Kidney (tissue), 14 donors: Measurements from ENCODE around the gene MLLT3. TPM values are rescaled to one million over a fixed set of nuclear protein-coding genes. Genes with fewer than 3 reads are reported as not detected.

ENCODE experiments used
- DNase-seq, 5 donors: peaks; one replicate each; pipeline ENCODE4 v3.0.0-alpha.2; 2013 to 2020
- FAIRE-seq: peaks from 2 replicates; lab custom pipeline; 2012; peaks lifted over from hg19 to GRCh38; lab: Jason Lieb, UNC
- H3K27ac ChIP-seq, 2 donors: one replicate each; pipeline ENCODE4 v1.7.0; 2013; ENCODE audit warnings: low read depth in 2 of 2, low read length in 2 of 2, inconsistent platforms in 1 of 2
- H3K27me3 ChIP-seq: one replicate; pipeline ENCODE4 v1.7.1; 2013; ENCODE audit warnings: low read length, inconsistent platforms; ENCODE audit not compliant: control insufficient read depth, insufficient read depth
- H3K36me3 ChIP-seq, 3 donors: one replicate each; pipeline versions ENCODE4 v1.7.0 to v1.7.1; 2013; ENCODE audit warnings: low read length in 3 of 3, control low read depth in 1 of 3, inconsistent platforms in 1 of 3; ENCODE audit not compliant: insufficient read depth in 3 of 3, control insufficient read depth in 2 of 3
- H3K4me1 ChIP-seq, 3 donors: one replicate each; pipeline versions ENCODE4 v1.7.0 to v1.7.1; 2013; ENCODE audit warnings: low read length in 3 of 3, inconsistent platforms in 1 of 3, low read depth in 1 of 3; ENCODE audit not compliant: control insufficient read depth in 2 of 3, insufficient read depth in 2 of 3
- H3K4me3 ChIP-seq, 3 donors: one replicate each; pipeline versions ENCODE4 v1.7.0 to v1.8.1; 2013; ENCODE audit warnings: low read length in 3 of 3, control low read depth in 1 of 3, inconsistent platforms in 1 of 3
- H3K9ac ChIP-seq, 3 donors: one replicate each; pipeline versions ENCODE4 v1.7.0 to v1.7.1; 2013; ENCODE audit warnings: low read length in 3 of 3, control low read depth in 1 of 3, inconsistent platforms in 1 of 3
- H3K9me3 ChIP-seq, 3 donors: one replicate each; pipeline versions ENCODE4 v1.7.0 to v1.7.1; 2013; ENCODE audit warnings: low read length in 3 of 3, control low read depth in 1 of 3, inconsistent platforms in 1 of 3; ENCODE audit not compliant: control insufficient read depth in 2 of 3, insufficient read depth in 1 of 3
- CTCF ChIP-seq: IDR thresholded peaks from 3 replicates; pipeline ENCODE4 v1.5.1; 2012; ENCODE audit warnings: mild to moderate bottlenecking, moderate library complexity, borderline replicate concordance; ENCODE audit not compliant: insufficient read depth; ENCODE audit errors: extremely low read depth
- intact Hi-C: fragments of 100-400 bp; cut with DNase I; formaldehyde crosslinking; loops from one replicate; pipeline ENCODE4 v1.11.1; 2022
- microRNA-seq: library from miRNA; unstranded; fragments of <30 nt; microRNA quantifications from one replicate; pipeline ENCODE4 v1.2.0, GENCODE V29; 2020
- polyA plus RNA-seq: library from polyadenylated mRNA; stranded (reverse); fragments of 350-450 nt; fragmentation: Illumina TruSeq; extraction: RNeasy Lipid Tissue Mini Kit (QIAGEN cat#74804); gene quantifications from one replicate; pipeline ENCODE4 v1.2.3, GENCODE V29; 2014; ENCODE audit warnings: low read depth, low replicate concordance; ENCODE audit not compliant: insufficient read depth
- total RNA-seq: library from RNA; stranded (reverse); fragmentation: NEBNext Ultra II Directional; extraction: Animal tissue kit (Norgen Biotek cat#: 25700); gene quantifications from one replicate; pipeline ENCODE4 v1.2.1, GENCODE V29; 2021
- donor health status: control.
- donor health status: control.
- donor health status: control.
- donor health status: control.
- donor health status: control.
- donor health status: DM: yes; HTN: yes; CAD: no.
- donor health status: Normal renal cell carcinoma (clear cell type).

MLLT3 gene
- total and polyA plus RNA-seq, 2 donors from 2014 or later, result 15.8 to 19.7 TPM

GRCh38 chr9:20292002-20292401 lies 330.3 kb downstream of the MLLT3 start:
- no peak for FAIRE-seq
- intact Hi-C loops, result no loop called here

More at GRCh38 chr9:20292002-20292401, 330.3 kb downstream of the MLLT3 start:
- Histone ChIP-seq H3K9ac (no peak overlapping the region), H3K9me3 (no peaks in the 10 kb centered on the region), H3K4me3 (no peak overlapping the region), H3K27me3 (no peaks in the 10 kb centered on the region), H3K27ac (no peak overlapping the region), H3K4me1 (no peaks in the 10 kb centered on the region), H3K36me3 (no peaks in the 10 kb centered on the region)
- no peak for TF ChIP-seq CTCF
- DNase-seq, result no peak

Small RNAs within 50 kb of the gene (microRNA-seq; reads per million reads assigned to microRNA genes)
- gene MIR4473 (1.4 reads per million), gene MIR4474 (not detected)

Other genes starting within 250 kb of the MLLT3 start
- gene FOCAD, start 61.8 kb upstream of the MLLT3 start, total RNA-seq, result 35.7 TPM
- 12.2 TPM for gene FOCAD, start 61.8 kb upstream of the MLLT3 start, polyA plus RNA-seq